GM23338 (cell line): ENCODE results near the gene AIG1. TPM values are rescaled to one million over a fixed set of nuclear protein-coding genes. Genes with fewer than 3 reads are reported as not detected.

Experiments used
- ATAC-seq: fragments of 200-7000 bp; cut with Tn5 transposase; 3 replicates; pipeline ENCODE4 v1.9.1; 2020
- DNase-seq: peaks from one replicate; pipeline ENCODE4 v3.0.0-alpha.2; 2015; ENCODE audit warnings: low spot score
- H2AFZ ChIP-seq: fragments of 200-600 bp; sonication (generic); 2 replicates; pipeline ENCODE4 v1.8.0; 2016; ENCODE audit warnings: antibody characterized with exemption, mild to moderate bottlenecking, moderate library complexity
- H3F3A ChIP-seq: fragments of 200-600 bp; sonication (generic); replicated peaks from 2 replicates; pipeline ENCODE4 v1.8.0; 2017; ENCODE audit warnings: antibody characterized with exemption, mixed run types, low read depth
- H3K27ac ChIP-seq: fragments of 200-600 bp; sonication (generic); 2 replicates; pipeline ENCODE4 v1.6.1; 2016; ENCODE audit warnings: low read depth
- H3K27me3 ChIP-seq: fragments of 200-600 bp; sonication (generic); 2 replicates; pipeline ENCODE4 v1.8.0; 2016; ENCODE audit warnings: mild to moderate bottlenecking, mixed run types, moderate library complexity; ENCODE audit not compliant: insufficient read depth
- H3K36me3 ChIP-seq: fragments of 200-600 bp; sonication (generic); 2 replicates; pipeline ENCODE4 v1.8.0; 2016; ENCODE audit warnings: mild to moderate bottlenecking; ENCODE audit not compliant: insufficient read depth
- H3K4me1 ChIP-seq: fragments of 200-600 bp; sonication (generic); 2 replicates; pipeline ENCODE4 v1.8.0; 2016; ENCODE audit warnings: mild to moderate bottlenecking, moderate library complexity; ENCODE audit not compliant: insufficient read depth
- H3K4me2 ChIP-seq: fragments of 200-600 bp; sonication (generic); 2 replicates; pipeline ENCODE4 v1.7.1; 2017; ENCODE audit warnings: mixed run types
- H3K4me3 ChIP-seq: fragments of 200-600 bp; sonication (generic); 2 replicates; pipeline ENCODE4 v1.6.1; 2016; ENCODE audit warnings: mixed run types
- H3K79me2 ChIP-seq: fragments of 200-600 bp; sonication (generic); replicated peaks from 2 replicates; pipeline ENCODE4 v1.8.0; 2017; ENCODE audit warnings: mild to moderate bottlenecking; ENCODE audit not compliant: insufficient read depth
- H3K9me2 ChIP-seq: fragments of 200-600 bp; sonication (generic); 2 replicates; pipeline ENCODE4 v1.8.0; 2017; ENCODE audit not compliant: insufficient read depth
- H4K20me1 ChIP-seq: fragments of 200-600 bp; sonication (generic); replicated peaks from 2 replicates; pipeline ENCODE4 v1.8.0; 2017; ENCODE audit warnings: mild to moderate bottlenecking; ENCODE audit not compliant: insufficient read depth
- H3K27ac Mint-ChIP-seq: 2 replicates; pipeline ENCODE4 v1.8.0; 2020; ENCODE audit warnings: inconsistent platforms, mild to moderate bottlenecking, moderate library complexity, mixed read lengths
- H3K27me3 Mint-ChIP-seq: 3 replicates; pipeline ENCODE4 v1.8.0; 2022; ENCODE audit warnings: low read depth, mild to moderate bottlenecking, moderate library complexity, mixed read lengths, inconsistent platforms; ENCODE audit not compliant: insufficient read depth, poor library complexity
- H3K36me3 Mint-ChIP-seq: 3 replicates; pipeline ENCODE4 v1.8.0; 2021; ENCODE audit warnings: low read depth, mild to moderate bottlenecking, inconsistent platforms, moderate library complexity, mixed read lengths
- H3K4me1 Mint-ChIP-seq: 3 replicates; pipeline ENCODE4 v1.8.0; 2020; ENCODE audit warnings: mild to moderate bottlenecking, inconsistent platforms, mixed read lengths
- H3K4me3 Mint-ChIP-seq: 3 replicates; pipeline ENCODE4 v1.8.0; 2021; ENCODE audit warnings: moderate library complexity, mild to moderate bottlenecking, inconsistent platforms, mixed read lengths
- H3K9me3 Mint-ChIP-seq: 3 replicates; pipeline ENCODE4 v1.8.0; 2020; ENCODE audit warnings: moderate library complexity, mild to moderate bottlenecking, inconsistent platforms, mixed read lengths
- CREB1 ChIP-seq: fragments of 250-450 bp; sonication (Bioruptor Pico); IDR thresholded peaks from 2 replicates; pipeline ENCODE4 v1.5.0; 2020; ENCODE audit warnings: low read depth, mild to moderate bottlenecking, moderate library complexity
- CTCF ChIP-seq, 2 experiments: fragments of 200-600 bp in 1 of 2; sonication (generic) in 1 of 2; conservative IDR thresholded peaks; 2 replicates each; pipeline versions ENCODE4 v1.5.1 to v1.6.1; 2016 to 2017; ENCODE audit warnings: antibody characterized with exemption in 2 of 2, low read depth in 2 of 2, mild to moderate bottlenecking in 2 of 2, moderate library complexity in 1 of 2
- ETS1 ChIP-seq: IDR thresholded peaks from 2 replicates; pipeline ENCODE4 v1.6.1; 2016; ENCODE audit warnings: antibody characterized with exemption
- EZH2 ChIP-seq: fragments of 200-600 bp; sonication (generic); IDR thresholded peaks from one replicate; pipeline ENCODE4 v1.8.0; 2017; ENCODE audit warnings: antibody characterized with exemption, mild to moderate bottlenecking, low read depth; ENCODE audit not compliant: unreplicated experiment
- EZH2phosphoT487 ChIP-seq: fragments of 200-600 bp; sonication (generic); IDR thresholded peaks from one replicate; pipeline ENCODE4 v1.8.1; 2018; ENCODE audit warnings: antibody characterized with exemption; ENCODE audit not compliant: unreplicated experiment
- JUNB ChIP-seq: IDR thresholded peaks from one replicate; pipeline ENCODE4 v1.6.1; 2016; ENCODE audit warnings: antibody characterized with exemption; ENCODE audit not compliant: unreplicated experiment
- NANOG ChIP-seq: IDR thresholded peaks from 2 replicates; pipeline ENCODE4 v1.6.1; 2016; ENCODE audit warnings: antibody characterized with exemption, borderline replicate concordance
- POLR2AphosphoS5 ChIP-seq: IDR thresholded peaks from 2 replicates; pipeline ENCODE4 v1.6.1; 2016; ENCODE audit warnings: antibody characterized with exemption, low read depth
- REST ChIP-seq: IDR thresholded peaks from one replicate; pipeline ENCODE4 v1.6.1; 2018; ENCODE audit warnings: antibody characterized with exemption; ENCODE audit not compliant: unreplicated experiment
- STAT1 ChIP-seq: IDR thresholded peaks from one replicate; pipeline ENCODE4 v1.6.1; 2016; ENCODE audit warnings: antibody characterized with exemption; ENCODE audit not compliant: unreplicated experiment
- ZNF114 ChIP-seq: fragments of 250-450 bp; sonication (Bioruptor Pico); IDR thresholded peaks from 2 replicates; pipeline ENCODE4 v1.5.0; 2020; ENCODE audit warnings: mild to moderate bottlenecking, moderate library complexity
- ZNF331 ChIP-seq: fragments of 250-450 bp; sonication (Bioruptor Pico); IDR thresholded peaks from 2 replicates; pipeline ENCODE4 v1.5.0; 2020; ENCODE audit warnings: low read depth, mild to moderate bottlenecking, moderate library complexity
- polyA plus RNA-seq: library from polyadenylated mRNA; unstranded; fragments of >200 nt; fragmentation: Nextera tagmentation; extraction: Ambion mirVana; gene quantifications from 2 replicates; pipeline ENCODE4 v1.2.1, GENCODE V29; 2016
- total RNA-seq: library from RNA; depleted of rRNA; stranded (reverse); fragments of >200 nt; shearing (Covaris generic); gene quantifications from 2 replicates; pipeline ENCODE4 v1.2.3, GENCODE V29; 2014

The AIG1 gene
- total and polyA plus RNA-seq, 2 experiments from 2014 or later: 65.2 to 88.4 TPM

- no peak for TF ChIP-seq CREB1 (CRISPR knock-in tag)
- TF ChIP-seq STAT1: no peak
- TF ChIP-seq CTCF (conservative IDR thresholded peaks at IDR 0.05; ENCODE audit: low read depth in 2 of 2): no peak
- TF ChIP-seq EZH2phosphoT487: no peak
- no peak for TF ChIP-seq JUNB
- TF ChIP-seq EZH2: no peak
- no peak for TF ChIP-seq NANOG
- no peak for TF ChIP-seq ZNF331 (CRISPR knock-in tag)
- TF ChIP-seq ETS1: no peak
Observed at GRCh38 chr6:143225929-143226328, 165.2 kb downstream of the AIG1 start (continued).

GRCh38 chr6:143227675-143228074 lies 167.0 kb downstream of the AIG1 start:
- H2AFZ ChIP-seq: no peak overlapping the region
- no peaks in the 10 kb centered on the region for H3K9me3 Mint-ChIP-seq
- no peak overlapping the region for H3K4me3 Mint-ChIP-seq
- H3K79me2 ChIP-seq: no peaks in the 10 kb centered on the region
- H4K20me1 ChIP-seq: no peaks in the 10 kb centered on the region
- peak overlapping the region; percentile 68; the same call in 1 of the 2 replicates for H3K27ac Mint-ChIP-seq
- H3K4me3 ChIP-seq: no peak overlapping the region
- no peak overlapping the region for H3K4me2 ChIP-seq
- no peak overlapping the region for H3K27ac ChIP-seq
- no peaks in the 10 kb centered on the region for H3K36me3 ChIP-seq
- no peak for DNase-seq
- H3K27me3 ChIP-seq: no peaks in the 10 kb centered on the region
- no peaks in the 10 kb centered on the region for H3F3A ChIP-seq
- H3K36me3 Mint-ChIP-seq: no peaks in the 10 kb centered on the region
- peaks cover 4% of the 10 kb centered on the region for H3K4me1 Mint-ChIP-seq
- no peak for ATAC-seq
- H3K4me1 ChIP-seq: 0 out of 2 replicates have a peak, but pooled peaks cover 6% of the 10 kb centered on the region
- H3K9me2 ChIP-seq: peaks cover 6% of the 10 kb centered on the region; the same call in 1 of the 2 replicates
- no peaks in the 10 kb centered on the region for H3K27me3 Mint-ChIP-seq
- no peak for TF ChIP-seq EZH2
- no peak for TF ChIP-seq REST
- no peak for TF ChIP-seq ZNF331 (CRISPR knock-in tag)
- no peak for TF ChIP-seq CTCF (conservative IDR thresholded peaks at IDR 0.05; ENCODE audit: low read depth in 2 of 2)
- TF ChIP-seq ZNF114 (CRISPR knock-in tag): no peak
- TF ChIP-seq ETS1: no peak
- no peak for TF ChIP-seq POLR2AphosphoS5
